Endodermal cell (in vitro differentiated cells): ENCODE results near the gene MUC16. TPM values are rescaled to one million over a fixed set of nuclear protein-coding genes. Genes with fewer than 3 reads are reported as not detected.
"Not testable (repeated sequence)": the region's sequence is repeated elsewhere in the genome, so short reads cannot be mapped to it uniquely, and the experiment has no call there.

Experiments
- DNase-seq: peaks from one replicate; pipeline ENCODE4 v3.0.0-alpha.2; 2017
- H3K27ac ChIP-seq: 2 replicates; pipeline ENCODE4 v1.5.1; 2013; ENCODE audit warnings: mild to moderate bottlenecking, low read depth, low read length, moderate library complexity
- H3K27me3 ChIP-seq: 2 replicates; pipeline ENCODE4 v1.6.1; 2013; ENCODE audit warnings: mild to moderate bottlenecking, low read length, moderate library complexity; ENCODE audit not compliant: insufficient read depth, control insufficient read depth, poor library complexity, severe bottlenecking
- H3K36me3 ChIP-seq: 2 replicates; pipeline ENCODE4 v1.7.0; 2013; ENCODE audit warnings: mild to moderate bottlenecking, low read length, moderate library complexity; ENCODE audit not compliant: control insufficient read depth, insufficient read depth
- H3K4me1 ChIP-seq: one replicate; pipeline ENCODE4 v1.7.0; 2013; ENCODE audit warnings: low read length; ENCODE audit not compliant: control insufficient read depth, insufficient read depth
- H3K4me3 ChIP-seq: 2 replicates; pipeline ENCODE4 v1.5.1; 2013; ENCODE audit warnings: mild to moderate bottlenecking, low read length, moderate library complexity
- H3K9ac ChIP-seq: 2 replicates; pipeline ENCODE4 v1.6.1; 2013; ENCODE audit warnings: mild to moderate bottlenecking, low read length, moderate library complexity; ENCODE audit not compliant: poor library complexity, severe bottlenecking; ENCODE audit errors: extremely low read depth
- H3K9me3 ChIP-seq: 2 replicates; pipeline ENCODE4 v1.6.1; 2013; ENCODE audit warnings: mild to moderate bottlenecking, low read length, moderate library complexity; ENCODE audit not compliant: control insufficient read depth
- H3K27ac Mint-ChIP-seq: 2 replicates; pipeline ENCODE4 v1.8.0; 2020; ENCODE audit warnings: mixed read lengths
- H3K27me3 Mint-ChIP-seq: 2 replicates; pipeline ENCODE4 v1.8.0; 2021; ENCODE audit warnings: mild to moderate bottlenecking, mixed read lengths; ENCODE audit not compliant: insufficient read depth
- H3K36me3 Mint-ChIP-seq: 2 replicates; pipeline ENCODE4 v1.8.0; 2020; ENCODE audit warnings: low read depth, mixed read lengths
- H3K4me1 Mint-ChIP-seq: 2 replicates; pipeline ENCODE4 v1.8.0; 2020; ENCODE audit warnings: mixed read lengths
- H3K4me3 Mint-ChIP-seq: 2 replicates; pipeline ENCODE4 v1.8.0; 2020; ENCODE audit warnings: mild to moderate bottlenecking, moderate library complexity, mixed read lengths
- H3K9me3 Mint-ChIP-seq: 2 replicates; pipeline ENCODE4 v1.8.0; 2020; ENCODE audit warnings: mild to moderate bottlenecking, mixed read lengths
- CTCF ChIP-seq: fragments of 200-600 bp; sonication (generic); conservative IDR thresholded peaks from 2 replicates; pipeline ENCODE4 v1.5.0; 2021; ENCODE audit warnings: antibody characterized with exemption, mild to moderate bottlenecking
- WGBS, 2 experiments: methylation state at CpG; one replicate each; pipeline versions ENCODE4 v1.1.5 to v1.1.7; 2013; ENCODE audit warnings: missing lambda C conversion rate in 2 of 2, mixed read lengths in 1 of 2; ENCODE audit not compliant: insufficient coverage in 1 of 2, insufficient read length in 1 of 2; 5-methylcytosine and 5-hydroxymethylcytosine counted together
- total RNA-seq, 2 donors: library from RNA; stranded (reverse); fragmentation: NEBNext Ultra II Directional in 1 of 2; extraction: Animal tissue kit (Norgen Biotek cat#: 25700) in 1 of 2; gene quantifications; 2 replicates in 1 of 2; 3 replicates in 1 of 2; pipeline ENCODE4 v1.2.1, GENCODE V29; 2021

MUC16 gene
- total RNA-seq, 2 donors from 2014 or later = 0.13 to 0.40 TPM

- Histone ChIP-seq H3K4me1 (no peaks in the 10 kb centered on the region), H3K9ac (no peak overlapping the region), H3K27me3 (no peaks in the 10 kb centered on the region), H3K4me3 (peak overlapping the region; percentile 44), H3K9me3 (no peaks in the 10 kb centered on the region), H3K36me3 (no peaks in the 10 kb centered on the region), H3K27ac (no peak overlapping the region)
- Mint-ChIP-seq H3K4me1 (peaks cover 22% of the 10 kb centered on the region), H3K36me3 (no peaks in the 10 kb centered on the region), H3K9me3 (peaks cover 19% of the 10 kb centered on the region), H3K4me3 (peak overlapping the region; percentile 35), H3K27ac (peak overlapping the region; percentile 87), H3K27me3 (no peaks in the 10 kb centered on the region)
- peak; percentile 90 for DNase-seq
- no peak for TF ChIP-seq CTCF
- WGBS, 2 experiments = 3% methylated on average over 4 of the region's 8 CpGs; no CpG with 5 or more reads in 1 of the 2 experiments
These were observed 44.6 kb upstream of the MUC16 start for GRCh38 chr19:9054765-9055164.

- H3K9ac ChIP-seq = no peak overlapping the region
- H3K4me1 Mint-ChIP-seq = peaks cover 19% of the 10 kb centered on the region
These were observed 44.0 kb upstream of the MUC16 start for GRCh38 chr19:9054207-9054606.

GRCh38 chr19:9053674-9054073 lies 43.5 kb upstream of the MUC16 start:
- not testable (repeated sequence) for H3K4me1 ChIP-seq, H3K4me3 Mint-ChIP-seq, H3K36me3 ChIP-seq, H3K27me3 ChIP-seq, H3K4me3 ChIP-seq, H3K9ac ChIP-seq, H3K36me3 Mint-ChIP-seq, DNase-seq, H3K27me3 Mint-ChIP-seq, H3K9me3 ChIP-seq, H3K27ac ChIP-seq, H3K27ac Mint-ChIP-seq
- Mint-ChIP-seq H3K9me3 (peaks cover 19% of the 10 kb centered on the region), H3K4me1 (peaks cover 15% of the 10 kb centered on the region)
- WGBS, 2 experiments = 90 to 95% methylated on average over 4 to 6 of the region's 6 CpGs

More at GRCh38 chr19:9054207-9054606, 44.0 kb upstream of the MUC16 start:
- DNase-seq = no peak
- Histone ChIP-seq H3K36me3 (no peaks in the 10 kb centered on the region), H3K9me3 (no peaks in the 10 kb centered on the region), H3K27me3 (no peaks in the 10 kb centered on the region), H3K27ac (no peak overlapping the region), H3K4me3 (no peak overlapping the region), H3K4me1 (no peaks in the 10 kb centered on the region)
- H3K27ac Mint-ChIP-seq = no peak overlapping the region
- 83 to 89% methylated on average over 4 to 8 of the region's 8 CpGs for WGBS, 2 experiments
- no peak overlapping the region for H3K4me3 Mint-ChIP-seq
- no peaks in the 10 kb centered on the region for H3K27me3 Mint-ChIP-seq
- TF ChIP-seq CTCF = no peak
- peaks cover 19% of the 10 kb centered on the region for H3K9me3 Mint-ChIP-seq
- H3K36me3 Mint-ChIP-seq = no peaks in the 10 kb centered on the region

GRCh38 chr19:9052894-9053293 lies 42.7 kb upstream of the MUC16 start:
- no peaks in the 10 kb centered on the region for H3K9me3 ChIP-seq
- H3K9ac ChIP-seq = no peak overlapping the region
- Mint-ChIP-seq H3K27me3 (no peaks in the 10 kb centered on the region), H3K4me1 (peaks cover 15% of the 10 kb centered on the region), H3K36me3 (no peaks in the 10 kb centered on the region), H3K27ac (no peak overlapping the region), H3K4me3 (no peak overlapping the region), H3K9me3 (peaks cover 19% of the 10 kb centered on the region)
- no peaks in the 10 kb centered on the region for H3K4me1 ChIP-seq
- TF ChIP-seq CTCF = no peak
- WGBS, 2 experiments = 91 to 100% methylated on average over 4 of the region's 4 CpGs
- H3K36me3 ChIP-seq = no peaks in the 10 kb centered on the region
- DNase-seq = no peak
- H3K4me3 ChIP-seq = no peak overlapping the region
- no peaks in the 10 kb centered on the region for H3K27me3 ChIP-seq
- no peak overlapping the region for H3K27ac ChIP-seq
